Measurements from ENCODE around the gene ZMAT5. TPM values are rescaled to one million over a fixed set of nuclear protein-coding genes. Genes with fewer than 3 reads are reported as not detected.

The ZMAT5 gene
- 22.1 TPM for polyA plus RNA-seq (2013, experiment 1 of 2)
- polyA plus RNA-seq (2013, experiment 2 of 2): 20.8 TPM

GRCh38 chr22:29766632-29767170 lies at the start of gene ZMAT5:
ZMAT5 (minus strand) TSS chr22:29767007; CDS start chr22:29748544, 18,463 bp downstream.
- H3K9me3 ChIP-seq (ENCODE audit: control insufficient read depth, low read length): no peaks in the 10 kb centered on the region
- H3K4me3 ChIP-seq (ENCODE audit: extremely low read depth, insufficient read depth, low read length, poor library complexity, severe bottlenecking): peak within 1 kb of the TSS; percentile 91
- 1 to 3% methylated on average over 23 to 24 of the region's 32 CpGs for WGBS, 2 experiments (ENCODE audit: insufficient coverage in 2 of 2)

GRCh38 chr22:29816539-29816938 lies 49.7 kb upstream of the ZMAT5 start:
- Histone ChIP-seq H3K9me3 (ENCODE audit: control insufficient read depth, low read length) (no peaks in the 10 kb centered on the region), H3K4me3 (ENCODE audit: extremely low read depth, insufficient read depth, low read length, poor library complexity, severe bottlenecking) (no peak overlapping the region), H3K27ac (ENCODE audit: low read depth, low read length, severe bottlenecking) (no peak overlapping the region), H3K36me3 (ENCODE audit: control insufficient read depth, insufficient read depth, low read length) (peaks cover 71% of the 10 kb centered on the region), H3K4me1 (ENCODE audit: control insufficient read depth, insufficient read depth, low read length, poor library complexity, severe bottlenecking) (peaks cover 5% of the 10 kb centered on the region)
- 86 to 93% methylated on average over 4 to 5 of the region's 6 CpGs for WGBS, 2 experiments (ENCODE audit: insufficient coverage in 2 of 2)

More at GRCh38 chr22:29766632-29767170, at the start of gene ZMAT5:
- H3K36me3 ChIP-seq (ENCODE audit: control insufficient read depth, insufficient read depth, low read length): peaks cover 25% of the 10 kb centered on the region
- peaks cover 8% of the 10 kb centered on the region for H3K4me1 ChIP-seq (ENCODE audit: control insufficient read depth, insufficient read depth, low read length, poor library complexity, severe bottlenecking)
- peak within 1 kb of the TSS; percentile 67 for H3K27ac ChIP-seq (ENCODE audit: low read depth, low read length, severe bottlenecking)

GRCh38 chr22:29816128-29816527 lies 49.3 kb upstream of the ZMAT5 start:
- Histone ChIP-seq H3K36me3 (ENCODE audit: control insufficient read depth, insufficient read depth, low read length) (peaks cover 72% of the 10 kb centered on the region), H3K27ac (ENCODE audit: low read depth, low read length, severe bottlenecking) (no peak overlapping the region), H3K9me3 (ENCODE audit: control insufficient read depth, low read length) (no peaks in the 10 kb centered on the region), H3K4me3 (ENCODE audit: extremely low read depth, insufficient read depth, low read length, poor library complexity, severe bottlenecking) (no peak overlapping the region), H3K4me1 (ENCODE audit: control insufficient read depth, insufficient read depth, low read length, poor library complexity, severe bottlenecking) (peaks cover 4% of the 10 kb centered on the region)
- 78 to 80% methylated on average over 1 of the region's 2 CpGs for WGBS, 2 experiments (ENCODE audit: insufficient coverage in 2 of 2)

- no peaks in the 10 kb centered on the region for H3K9me3 ChIP-seq (ENCODE audit: control insufficient read depth, low read length)
- peaks cover 72% of the 10 kb centered on the region for H3K36me3 ChIP-seq (ENCODE audit: control insufficient read depth, insufficient read depth, low read length)
- 100% methylated on average over 2 to 3 of the region's 4 CpGs for WGBS, 2 experiments (ENCODE audit: insufficient coverage in 2 of 2)
- H3K4me3 ChIP-seq (ENCODE audit: extremely low read depth, insufficient read depth, low read length, poor library complexity, severe bottlenecking): no peak overlapping the region
- no peak overlapping the region for H3K27ac ChIP-seq (ENCODE audit: low read depth, low read length, severe bottlenecking)
- H3K4me1 ChIP-seq (ENCODE audit: control insufficient read depth, insufficient read depth, low read length, poor library complexity, severe bottlenecking): peaks cover 4% of the 10 kb centered on the region
Observed at GRCh38 chr22:29815580-29815979, 48.8 kb upstream of the ZMAT5 start.

- H3K4me3 ChIP-seq (ENCODE audit: extremely low read depth, insufficient read depth, low read length, poor library complexity, severe bottlenecking): no peak overlapping the region
- 90 to 100% methylated on average over 4 to 5 of the region's 5 CpGs for WGBS, 2 experiments (ENCODE audit: insufficient coverage in 2 of 2)
- H3K4me1 ChIP-seq (ENCODE audit: control insufficient read depth, insufficient read depth, low read length, poor library complexity, severe bottlenecking): peaks cover 10% of the 10 kb centered on the region
- H3K9me3 ChIP-seq (ENCODE audit: control insufficient read depth, low read length): no peaks in the 10 kb centered on the region
- H3K36me3 ChIP-seq (ENCODE audit: control insufficient read depth, insufficient read depth, low read length): peaks cover 66% of the 10 kb centered on the region
- no peak overlapping the region for H3K27ac ChIP-seq (ENCODE audit: low read depth, low read length, severe bottlenecking)
Observed at GRCh38 chr22:29814003-29814402, 47.2 kb upstream of the ZMAT5 start.

GRCh38 chr22:29813563-29813962 lies 46.8 kb upstream of the ZMAT5 start:
- H3K27ac ChIP-seq (ENCODE audit: low read depth, low read length, severe bottlenecking): no peak overlapping the region
- no peaks in the 10 kb centered on the region for H3K9me3 ChIP-seq (ENCODE audit: control insufficient read depth, low read length)
- peaks cover 10% of the 10 kb centered on the region for H3K4me1 ChIP-seq (ENCODE audit: control insufficient read depth, insufficient read depth, low read length, poor library complexity, severe bottlenecking)
- no peak overlapping the region for H3K4me3 ChIP-seq (ENCODE audit: extremely low read depth, insufficient read depth, low read length, poor library complexity, severe bottlenecking)
- WGBS, 2 experiments (ENCODE audit: insufficient coverage in 2 of 2): 79 to 92% methylated on average over 3 of the region's 3 CpGs
- H3K36me3 ChIP-seq (ENCODE audit: control insufficient read depth, insufficient read depth, low read length): peaks cover 65% of the 10 kb centered on the region

- WGBS, 2 experiments (ENCODE audit: insufficient coverage in 2 of 2): 88 to 97% methylated on average over 4 to 6 of the region's 8 CpGs
- H3K4me1 ChIP-seq (ENCODE audit: control insufficient read depth, insufficient read depth, low read length, poor library complexity, severe bottlenecking): peaks cover 10% of the 10 kb centered on the region
- no peak overlapping the region for H3K4me3 ChIP-seq (ENCODE audit: extremely low read depth, insufficient read depth, low read length, poor library complexity, severe bottlenecking)
- no peak overlapping the region for H3K27ac ChIP-seq (ENCODE audit: low read depth, low read length, severe bottlenecking)
- H3K36me3 ChIP-seq (ENCODE audit: control insufficient read depth, insufficient read depth, low read length): peaks cover 69% of the 10 kb centered on the region
- H3K9me3 ChIP-seq (ENCODE audit: control insufficient read depth, low read length): no peaks in the 10 kb centered on the region
Observed at GRCh38 chr22:29813126-29813525, 46.3 kb upstream of the ZMAT5 start.

- Histone ChIP-seq H3K9me3 (ENCODE audit: control insufficient read depth, low read length) (no peaks in the 10 kb centered on the region), H3K27ac (ENCODE audit: low read depth, low read length, severe bottlenecking) (no peak overlapping the region), H3K36me3 (ENCODE audit: control insufficient read depth, insufficient read depth, low read length) (peaks cover 86% of the 10 kb centered on the region), H3K4me3 (ENCODE audit: extremely low read depth, insufficient read depth, low read length, poor library complexity, severe bottlenecking) (no peak overlapping the region), H3K4me1 (ENCODE audit: control insufficient read depth, insufficient read depth, low read length, poor library complexity, severe bottlenecking) (peaks cover 10% of the 10 kb centered on the region)
- WGBS, 2 experiments (ENCODE audit: insufficient coverage in 2 of 2): 84 to 89% methylated on average over 2 of the region's 2 CpGs
Observed at GRCh38 chr22:29811377-29811776, 44.6 kb upstream of the ZMAT5 start.

GRCh38 chr22:29810216-29810615 lies 43.4 kb upstream of the ZMAT5 start:
- Histone ChIP-seq H3K36me3 (ENCODE audit: control insufficient read depth, insufficient read depth, low read length) (peaks cover 87% of the 10 kb centered on the region), H3K9me3 (ENCODE audit: control insufficient read depth, low read length) (no peaks in the 10 kb centered on the region), H3K4me1 (ENCODE audit: control insufficient read depth, insufficient read depth, low read length, poor library complexity, severe bottlenecking) (peaks cover 10% of the 10 kb centered on the region), H3K27ac (ENCODE audit: low read depth, low read length, severe bottlenecking) (no peak overlapping the region), H3K4me3 (ENCODE audit: extremely low read depth, insufficient read depth, low read length, poor library complexity, severe bottlenecking) (no peak overlapping the region)
- WGBS, 2 experiments (ENCODE audit: insufficient coverage in 2 of 2): no CpG with 5 or more reads among the region's 2 CpGs

GRCh38 chr22:29806196-29806595 lies 39.4 kb upstream of the ZMAT5 start:
- H3K9me3 ChIP-seq (ENCODE audit: control insufficient read depth, low read length): no peaks in the 10 kb centered on the region
- WGBS, 2 experiments (ENCODE audit: insufficient coverage in 2 of 2): 90 to 99% methylated on average over 5 to 6 of the region's 6 CpGs
- no peak overlapping the region for H3K27ac ChIP-seq (ENCODE audit: low read depth, low read length, severe bottlenecking)
- no peak overlapping the region for H3K4me3 ChIP-seq (ENCODE audit: extremely low read depth, insufficient read depth, low read length, poor library complexity, severe bottlenecking)
- peaks cover 83% of the 10 kb centered on the region for H3K36me3 ChIP-seq (ENCODE audit: control insufficient read depth, insufficient read depth, low read length)
- peaks cover 15% of the 10 kb centered on the region for H3K4me1 ChIP-seq (ENCODE audit: control insufficient read depth, insufficient read depth, low read length, poor library complexity, severe bottlenecking)

- Histone ChIP-seq H3K36me3 (ENCODE audit: control insufficient read depth, insufficient read depth, low read length) (peaks cover 85% of the 10 kb centered on the region), H3K27ac (ENCODE audit: low read depth, low read length, severe bottlenecking) (no peak overlapping the region), H3K9me3 (ENCODE audit: control insufficient read depth, low read length) (no peaks in the 10 kb centered on the region), H3K4me3 (ENCODE audit: extremely low read depth, insufficient read depth, low read length, poor library complexity, severe bottlenecking) (no peak overlapping the region), H3K4me1 (ENCODE audit: control insufficient read depth, insufficient read depth, low read length, poor library complexity, severe bottlenecking) (peaks cover 23% of the 10 kb centered on the region)
- 88 to 89% methylated on average over 2 of the region's 2 CpGs for WGBS, 2 experiments (ENCODE audit: insufficient coverage in 2 of 2)
Observed at GRCh38 chr22:29804985-29805384, 38.2 kb upstream of the ZMAT5 start.
